Neural crest cell (in vitro differentiated cells): ENCODE measurements around the gene ELMO1. TPM values are rescaled to one million over a fixed set of nuclear protein-coding genes. Genes with fewer than 3 reads are reported as not detected.

Source experiments
- DNase-seq: peaks from one replicate; pipeline ENCODE4 v3.0.0; 2021; ENCODE audit warnings: low read depth, mixed read lengths, low spot score
- H3K27ac Mint-ChIP-seq: one replicate; pipeline ENCODE4 v1.8.0; 2021; ENCODE audit warnings: mild to moderate bottlenecking, mixed read lengths; ENCODE audit not compliant: unreplicated experiment
- H3K27me3 Mint-ChIP-seq: 2 replicates; pipeline ENCODE4 v1.8.0; 2021; ENCODE audit warnings: low read depth, mild to moderate bottlenecking, mixed read lengths
- H3K36me3 Mint-ChIP-seq: 2 replicates; pipeline ENCODE4 v1.8.0; 2021; ENCODE audit warnings: low read depth, mild to moderate bottlenecking, mixed read lengths
- H3K4me1 Mint-ChIP-seq: 2 replicates; pipeline ENCODE4 v1.8.0; 2021; ENCODE audit warnings: mixed read lengths
- H3K4me3 Mint-ChIP-seq: one replicate; pipeline ENCODE4 v1.8.0; 2021; ENCODE audit warnings: mild to moderate bottlenecking, mixed read lengths
- H3K9me3 Mint-ChIP-seq: 2 replicates; pipeline ENCODE4 v1.8.0; 2021; ENCODE audit warnings: mixed read lengths
- total RNA-seq: library from RNA; stranded (reverse); gene quantifications from 2 replicates; pipeline ENCODE4 v1.2.1, GENCODE V29; 2021
- TF ChIP-seq, protein P1 (sequence below): fragments of 200-600 bp; sonication (generic); conservative IDR thresholded peaks from 2 replicates; pipeline ENCODE4 v1.5.0; 2021; ENCODE audit warnings: antibody characterized with exemption, mild to moderate bottlenecking

ELMO1 gene
- total RNA-seq, 1 donor from 2014 or later, result 7.4 TPM

DNA sequence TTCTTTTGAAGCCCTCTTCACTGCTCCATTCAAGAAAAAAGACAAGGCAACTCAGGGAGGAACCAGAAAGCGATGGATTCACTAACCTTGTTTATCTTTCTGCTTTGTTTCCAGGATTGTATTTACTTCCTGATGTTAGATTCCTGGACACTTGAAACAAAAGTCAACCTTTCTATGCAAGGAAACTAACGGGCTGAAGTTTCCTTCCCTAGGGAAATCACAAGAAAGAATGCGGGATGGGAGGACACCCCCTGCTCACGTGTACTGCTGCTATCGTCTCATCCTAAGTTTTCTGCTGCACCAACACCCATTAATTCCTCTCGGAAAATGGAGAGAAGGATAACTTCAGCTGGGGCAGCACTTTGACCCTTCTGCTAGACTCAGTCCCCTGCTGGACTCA lies 50.3 kb downstream of the ELMO1 start:
- no peak overlapping the region for H3K27ac Mint-ChIP-seq
- no peaks in the 10 kb centered on the region for H3K36me3 Mint-ChIP-seq
- H3K27me3 Mint-ChIP-seq, result no peaks in the 10 kb centered on the region
- H3K9me3 Mint-ChIP-seq, result no peaks in the 10 kb centered on the region
- no peak overlapping the region for H3K4me3 Mint-ChIP-seq
- no peak for DNase-seq
- TF ChIP-seq, protein P1, sequence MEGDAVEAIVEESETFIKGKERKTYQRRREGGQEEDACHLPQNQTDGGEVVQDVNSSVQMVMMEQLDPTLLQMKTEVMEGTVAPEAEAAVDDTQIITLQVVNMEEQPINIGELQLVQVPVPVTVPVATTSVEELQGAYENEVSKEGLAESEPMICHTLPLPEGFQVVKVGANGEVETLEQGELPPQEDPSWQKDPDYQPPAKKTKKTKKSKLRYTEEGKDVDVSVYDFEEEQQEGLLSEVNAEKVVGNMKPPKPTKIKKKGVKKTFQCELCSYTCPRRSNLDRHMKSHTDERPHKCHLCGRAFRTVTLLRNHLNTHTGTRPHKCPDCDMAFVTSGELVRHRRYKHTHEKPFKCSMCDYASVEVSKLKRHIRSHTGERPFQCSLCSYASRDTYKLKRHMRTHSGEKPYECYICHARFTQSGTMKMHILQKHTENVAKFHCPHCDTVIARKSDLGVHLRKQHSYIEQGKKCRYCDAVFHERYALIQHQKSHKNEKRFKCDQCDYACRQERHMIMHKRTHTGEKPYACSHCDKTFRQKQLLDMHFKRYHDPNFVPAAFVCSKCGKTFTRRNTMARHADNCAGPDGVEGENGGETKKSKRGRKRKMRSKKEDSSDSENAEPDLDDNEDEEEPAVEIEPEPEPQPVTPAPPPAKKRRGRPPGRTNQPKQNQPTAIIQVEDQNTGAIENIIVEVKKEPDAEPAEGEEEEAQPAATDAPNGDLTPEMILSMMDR, result no peak
- H3K4me1 Mint-ChIP-seq, result no peaks in the 10 kb centered on the region

DNA sequence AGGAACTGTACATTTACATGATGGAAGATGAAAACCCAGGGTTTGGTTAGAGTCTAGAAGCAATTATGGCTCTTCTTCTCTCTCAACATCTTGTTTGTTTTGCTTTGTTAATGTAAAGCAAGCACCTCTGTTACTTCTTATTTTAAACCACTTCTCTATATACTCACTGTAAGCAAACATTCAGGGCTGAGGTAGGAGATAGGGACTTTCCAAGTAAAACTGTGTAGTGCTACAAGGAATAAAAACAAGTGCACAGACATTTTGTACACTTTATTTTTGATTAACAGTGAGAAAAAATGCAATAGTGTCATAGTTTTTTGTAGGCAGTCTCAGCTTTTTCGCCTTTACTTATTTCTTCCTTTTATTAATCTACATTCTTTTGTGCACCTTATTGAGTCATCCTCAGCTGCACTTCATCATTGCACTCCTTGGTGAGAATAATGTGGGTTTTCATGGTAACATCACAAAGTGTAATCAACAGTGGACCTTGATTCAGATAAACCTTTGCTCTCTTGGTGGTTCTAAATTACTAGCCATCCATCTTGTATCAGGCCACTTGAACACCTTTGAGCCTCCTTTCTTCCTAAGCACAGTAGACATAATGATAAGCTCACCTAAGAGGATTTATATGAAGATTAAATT lies 52.9 kb downstream of the ELMO1 start:
- Mint-ChIP-seq H3K27ac (no peak overlapping the region), H3K4me1 (no peaks in the 10 kb centered on the region), H3K27me3 (no peaks in the 10 kb centered on the region), H3K9me3 (no peaks in the 10 kb centered on the region), H3K4me3 (no peak overlapping the region), H3K36me3 (no peaks in the 10 kb centered on the region)
- DNase-seq, result no peak
- TF ChIP-seq, protein P1, result no peak

DNA sequence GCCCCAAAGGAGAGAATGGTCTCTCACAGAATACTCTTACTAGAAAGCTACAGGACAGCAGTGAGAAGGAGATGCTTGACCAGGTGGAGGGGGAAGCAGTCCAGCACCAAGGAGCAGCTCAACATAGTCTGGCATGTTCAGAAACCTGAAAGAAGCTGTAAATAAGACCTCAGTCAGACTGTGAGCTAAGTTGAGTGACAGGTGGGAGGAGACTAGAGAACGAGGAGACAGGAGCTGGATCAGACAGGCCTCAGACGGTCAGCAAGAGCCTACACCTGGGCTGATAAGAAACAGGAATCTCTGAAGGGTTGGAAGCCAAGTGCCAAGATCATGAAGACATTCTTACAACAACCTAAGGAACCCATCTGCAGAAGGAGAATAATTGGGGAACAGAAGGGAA lies 54.5 kb downstream of the ELMO1 start:
- Mint-ChIP-seq H3K27me3 (no peaks in the 10 kb centered on the region), H3K36me3 (no peaks in the 10 kb centered on the region), H3K27ac (no peak overlapping the region), H3K9me3 (no peaks in the 10 kb centered on the region), H3K4me1 (peaks cover 13% of the 10 kb centered on the region), H3K4me3 (no peak overlapping the region)
- TF ChIP-seq, protein P1, result no peak
- DNase-seq, result no peak

DNA sequence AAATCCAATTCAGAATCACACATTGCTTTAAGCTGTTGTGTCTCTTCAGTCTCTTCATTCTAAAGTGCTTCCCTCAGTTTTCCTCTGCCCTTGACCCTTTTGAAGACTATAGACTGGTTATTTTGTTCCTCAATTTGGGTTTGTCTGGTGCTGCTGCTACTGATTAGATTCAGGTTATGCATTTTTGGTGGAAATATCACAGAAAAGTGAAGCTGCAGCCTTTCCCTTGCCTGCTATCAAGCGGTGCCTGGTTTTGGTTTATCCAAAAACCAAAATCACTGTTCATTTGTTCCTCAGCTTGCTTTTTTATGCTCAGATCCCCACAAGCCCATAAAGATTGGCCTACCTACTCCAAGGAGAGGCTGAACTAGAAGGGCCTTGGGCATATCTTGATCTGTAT lies 55.2 kb downstream of the ELMO1 start:
- peaks cover 17% of the 10 kb centered on the region for H3K4me1 Mint-ChIP-seq

DNA sequence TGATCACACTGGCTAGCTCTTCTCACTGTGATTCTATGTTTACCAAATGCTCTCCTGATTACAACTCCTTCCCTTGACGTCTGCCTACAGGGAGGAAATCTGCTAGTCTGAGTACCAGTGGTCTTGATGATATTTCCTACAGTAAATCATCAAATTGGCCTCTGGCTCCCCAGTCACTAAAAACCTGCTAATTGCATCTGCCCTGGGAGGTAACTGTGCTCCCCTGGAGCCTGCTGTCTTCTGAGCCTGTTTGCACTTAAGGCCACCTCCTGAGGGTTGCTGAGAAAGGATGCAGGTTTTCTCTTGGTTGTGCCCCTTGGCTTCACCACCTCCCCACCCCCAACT lies 56.0 kb downstream of the ELMO1 start:
- no peak overlapping the region for H3K27ac Mint-ChIP-seq

More for the DNA sequence above, 55.2 kb downstream of the ELMO1 start:
- Mint-ChIP-seq H3K4me3 (no peak overlapping the region), H3K27ac (no peak overlapping the region), H3K27me3 (no peaks in the 10 kb centered on the region), H3K9me3 (no peaks in the 10 kb centered on the region), H3K36me3 (no peaks in the 10 kb centered on the region)
- TF ChIP-seq, protein P1, result no peak
- no peak for DNase-seq

More for the DNA sequence above, 56.0 kb downstream of the ELMO1 start:
- TF ChIP-seq, protein P1, result no peak
- no peak for DNase-seq
- H3K9me3 Mint-ChIP-seq, result no peaks in the 10 kb centered on the region
- no peaks in the 10 kb centered on the region for H3K27me3 Mint-ChIP-seq
- H3K4me1 Mint-ChIP-seq, result peaks cover 17% of the 10 kb centered on the region
- no peak overlapping the region for H3K4me3 Mint-ChIP-seq
- H3K36me3 Mint-ChIP-seq, result no peaks in the 10 kb centered on the region
